ENCODE results near the gene PCDHB13. TPM values are rescaled to one million over a fixed set of nuclear protein-coding genes. Genes with fewer than 3 reads are reported as not detected.
"Not testable (repeated sequence)": the region's sequence is repeated elsewhere in the genome, so short reads cannot be mapped to it uniquely, and the experiment has no call there.

The PCDHB13 gene
- polyA plus RNA-seq (2012; ENCODE audit: missing spikeins) = not detected

DNA sequence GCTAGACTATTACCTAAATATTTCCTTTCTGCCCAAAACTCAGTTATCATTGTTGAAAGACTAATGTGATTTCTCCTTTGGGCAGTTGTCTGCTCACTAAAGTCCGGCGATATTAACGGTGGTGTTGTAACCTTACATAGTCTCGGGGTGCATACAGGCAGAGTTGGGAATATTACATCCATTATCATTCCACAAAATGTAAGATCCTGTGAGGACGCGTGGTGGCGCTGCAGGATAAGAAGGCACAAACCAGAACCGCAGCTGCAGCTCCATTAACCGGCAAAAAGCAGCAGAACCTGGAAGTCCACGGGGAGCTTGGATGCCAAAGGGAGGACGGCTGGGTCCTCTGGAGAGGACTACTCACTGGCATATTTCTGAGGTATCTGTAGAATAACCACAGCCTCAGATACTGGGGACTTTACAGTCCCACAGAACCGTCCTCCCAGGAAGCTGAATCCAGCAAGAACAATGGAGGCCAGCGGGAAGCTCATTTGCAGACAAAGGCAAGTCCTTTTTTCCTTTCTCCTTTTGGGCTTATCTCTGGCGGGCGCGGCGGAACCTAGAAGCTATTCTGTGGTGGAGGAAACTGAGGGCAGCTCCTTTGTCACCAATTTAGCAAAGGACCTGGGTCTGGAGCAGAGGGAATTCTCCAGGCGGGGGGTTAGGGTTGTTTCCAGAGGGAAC, at the start of gene PCDHB13:
PCDHB13 (plus strand) TSS at position 264 of the 684 bp plus-strand sequence; CDS start at position 469, 205 bp downstream.
- DNase-seq (ENCODE audit: insufficient read length); FAIRE-seq: not testable (repeated sequence)

DNA sequence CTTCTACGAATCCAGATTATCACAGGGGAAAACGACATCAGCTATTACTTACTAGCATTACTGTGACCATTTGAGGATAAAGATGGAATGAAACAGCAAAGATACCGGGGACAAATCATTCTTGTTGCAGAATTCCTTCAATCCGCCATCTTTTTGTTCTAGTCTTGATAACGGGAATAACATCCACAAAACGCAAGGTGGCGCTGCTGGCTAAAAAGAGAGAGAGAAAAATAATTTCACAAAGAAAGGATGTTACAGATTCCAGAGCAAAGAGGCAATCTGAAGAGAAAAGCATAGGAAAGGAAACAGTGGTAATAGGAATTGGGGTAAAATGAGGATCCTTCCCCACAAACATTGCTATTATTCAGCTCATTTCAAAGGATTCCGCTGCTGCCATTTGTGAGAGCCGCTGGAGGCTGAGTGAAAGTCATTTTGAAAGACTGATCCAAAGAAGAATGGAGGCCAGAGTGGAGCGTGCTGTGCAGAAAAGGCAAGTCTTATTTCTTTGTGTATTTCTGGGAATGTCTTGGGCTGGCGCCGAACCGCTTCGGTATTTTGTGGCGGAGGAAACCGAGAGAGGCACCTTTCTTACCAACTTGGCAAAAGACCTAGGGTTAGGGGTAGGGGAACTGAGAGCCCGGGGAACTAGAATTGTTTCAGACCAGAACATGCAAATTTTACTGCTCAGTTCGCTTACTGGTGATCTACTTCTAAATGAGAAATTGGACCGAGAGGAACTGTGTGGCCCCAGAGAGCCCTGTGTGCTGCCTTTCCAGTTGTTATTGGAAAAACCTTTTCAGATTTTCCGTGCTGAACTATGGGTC, 41.1 kb upstream of the PCDHB13 start, which contains the start of gene PCDHB7:
PCDHB7 (plus strand) TSS at position 264 of the 824 bp plus-strand sequence; CDS start at position 456, 192 bp downstream.
- no peak for TF ChIP-seq POLR2AphosphoS5 (IDR thresholded peaks at IDR 0.05; ENCODE audit: low read depth, low read length)
- no peak for TF ChIP-seq POLR2A (IDR thresholded peaks at IDR 0.05; ENCODE audit: low read depth, low read length)
- TF ChIP-seq TAF1 (IDR thresholded peaks at IDR 0.05; ENCODE audit: borderline replicate concordance, low read depth, low read length) = no peak
- no peak for DNase-seq (ENCODE audit: insufficient read length)
- FAIRE-seq = no peak

DNA sequence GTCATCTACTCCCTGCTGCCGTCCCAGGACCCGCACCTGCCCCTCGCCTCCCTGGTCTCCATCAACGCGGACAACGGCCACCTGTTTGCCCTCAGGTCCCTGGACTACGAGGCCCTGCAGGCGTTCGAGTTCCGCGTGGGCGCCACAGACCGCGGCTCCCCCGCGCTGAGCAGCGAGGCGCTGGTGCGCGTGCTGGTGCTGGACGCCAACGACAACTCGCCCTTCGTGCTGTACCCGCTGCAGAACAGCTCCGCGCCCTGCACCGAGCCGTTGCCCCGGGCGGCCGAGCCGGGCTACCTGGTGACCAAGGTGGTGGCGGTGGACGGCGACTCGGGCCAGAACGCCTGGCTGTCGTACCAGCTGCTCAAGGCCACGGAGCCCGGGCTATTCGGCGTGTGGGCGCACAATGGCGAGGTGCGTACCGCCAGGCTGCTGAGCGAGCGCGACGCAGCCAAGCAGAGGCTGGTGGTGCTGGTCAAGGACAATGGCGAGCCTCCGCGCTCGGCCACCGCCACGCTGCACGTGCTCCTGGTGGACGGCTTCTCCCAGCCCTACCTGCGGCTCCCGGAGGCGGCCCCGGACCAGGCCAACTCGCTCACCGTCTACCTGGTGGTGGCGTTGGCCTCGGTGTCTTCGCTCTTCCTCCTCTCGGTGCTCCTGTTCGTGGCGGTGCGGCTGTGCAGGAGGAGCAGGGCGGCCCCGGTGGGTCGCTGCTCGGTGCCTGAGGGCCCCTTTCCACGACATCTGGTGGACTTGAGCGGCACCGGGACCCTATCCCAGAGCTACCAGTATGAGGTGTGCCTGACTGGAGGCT, 39.2 kb upstream of the PCDHB13 start:
- not testable (repeated sequence) for DNase-seq (ENCODE audit: insufficient read length); FAIRE-seq

DNA sequence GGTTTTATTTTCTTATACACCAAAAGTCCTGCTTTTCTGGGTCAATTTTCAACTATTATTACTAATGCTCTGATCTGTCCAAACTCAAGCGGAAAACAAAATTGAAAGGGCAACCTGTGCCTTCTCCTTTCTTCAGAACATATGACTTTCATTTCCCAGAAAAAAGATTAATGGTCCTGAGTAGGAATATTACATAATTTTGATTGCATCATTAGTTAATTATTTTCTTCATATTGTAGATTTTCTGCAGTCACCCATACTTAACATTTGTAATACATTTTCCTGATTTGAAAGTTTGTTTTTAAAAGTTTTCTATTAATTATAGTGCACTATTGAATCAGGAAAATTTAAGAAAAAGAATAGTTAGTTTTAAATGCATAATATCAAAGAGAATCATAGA, 37.8 kb upstream of the PCDHB13 start:
- FAIRE-seq (no peak), DNase-seq (ENCODE audit: insufficient read length) (no peak)
- TF ChIP-seq TAF1 (IDR thresholded peaks at IDR 0.05; ENCODE audit: borderline replicate concordance, low read depth, low read length) = no peak
- no peak for TF ChIP-seq POLR2AphosphoS5 (IDR thresholded peaks at IDR 0.05; ENCODE audit: low read depth, low read length)
- TF ChIP-seq POLR2A (IDR thresholded peaks at IDR 0.05; ENCODE audit: low read depth, low read length) = no peak

DNA sequence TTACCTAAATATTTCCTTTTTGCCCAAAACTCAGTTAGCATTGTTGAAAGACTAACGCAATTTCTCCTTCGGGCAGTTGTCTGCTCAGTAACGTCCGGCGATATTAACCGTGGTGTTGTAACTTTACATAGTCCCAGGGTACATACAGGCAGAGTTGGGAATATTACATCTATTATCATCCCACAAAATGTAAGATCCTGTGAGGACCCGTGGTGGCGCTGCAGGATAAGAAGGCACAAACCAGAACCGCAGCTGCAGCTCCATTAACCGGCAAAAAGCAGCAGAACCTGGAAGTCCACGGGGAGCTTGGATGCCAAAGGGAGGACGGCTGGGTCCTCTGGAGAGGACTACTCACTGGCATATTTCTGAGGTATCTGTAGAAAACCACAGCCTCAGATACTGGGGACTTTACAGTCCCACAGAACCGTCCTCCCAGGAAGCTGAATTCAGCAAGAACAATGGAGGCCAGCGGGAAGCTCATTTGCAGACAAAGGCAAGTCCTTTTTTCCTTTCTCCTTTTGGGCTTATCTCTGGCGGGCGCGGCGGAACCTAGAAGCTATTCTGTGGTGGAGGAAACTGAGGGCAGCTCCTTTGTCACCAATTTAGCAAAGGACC, 36.0 kb upstream of the PCDHB13 start, which contains the start of gene PCDHB8:
PCDHB8 (plus strand) TSS at position 214 of the 615 bp plus-strand sequence; CDS start at position 459, 245 bp downstream.
- DNase-seq (ENCODE audit: insufficient read length) = not testable (repeated sequence)
- peak; percentile 24 for FAIRE-seq

DNA sequence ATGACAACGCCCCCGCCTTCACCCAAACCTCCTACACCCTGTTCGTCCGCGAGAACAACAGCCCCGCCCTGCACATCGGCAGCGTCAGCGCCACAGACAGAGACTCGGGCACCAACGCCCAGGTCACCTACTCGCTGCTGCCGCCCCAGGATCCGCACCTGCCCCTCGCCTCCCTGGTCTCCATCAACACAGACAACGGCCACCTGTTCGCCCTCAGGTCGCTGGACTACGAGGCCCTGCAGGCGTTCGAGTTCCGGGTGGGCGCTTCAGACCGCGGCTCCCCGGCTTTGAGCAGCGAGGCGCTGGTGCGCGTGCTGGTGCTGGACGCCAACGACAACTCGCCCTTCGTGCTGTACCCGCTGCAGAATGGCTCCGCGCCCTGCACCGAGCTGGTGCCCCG, 34.3 kb upstream of the PCDHB13 start:
- FAIRE-seq; DNase-seq (ENCODE audit: insufficient read length): not testable (repeated sequence)

DNA sequence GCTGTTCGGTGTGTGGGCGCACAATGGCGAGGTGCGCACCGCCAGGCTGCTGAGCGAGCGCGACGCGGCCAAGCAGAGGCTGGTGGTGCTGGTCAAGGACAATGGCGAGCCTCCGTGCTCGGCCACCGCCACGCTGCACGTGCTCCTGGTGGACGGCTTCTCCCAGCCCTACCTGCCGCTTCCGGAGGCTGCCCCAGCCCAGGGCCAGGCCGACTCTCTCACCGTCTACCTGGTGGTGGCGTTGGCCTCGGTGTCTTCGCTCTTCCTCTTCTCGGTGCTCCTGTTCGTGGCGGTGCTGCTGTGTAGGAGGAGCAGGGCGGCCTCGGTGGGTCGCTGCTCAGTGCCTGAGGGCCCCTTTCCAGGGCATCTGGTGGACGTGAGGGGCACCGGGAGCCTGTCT, 33.8 kb upstream of the PCDHB13 start:
- not testable (repeated sequence) for DNase-seq (ENCODE audit: insufficient read length); FAIRE-seq

DNA sequence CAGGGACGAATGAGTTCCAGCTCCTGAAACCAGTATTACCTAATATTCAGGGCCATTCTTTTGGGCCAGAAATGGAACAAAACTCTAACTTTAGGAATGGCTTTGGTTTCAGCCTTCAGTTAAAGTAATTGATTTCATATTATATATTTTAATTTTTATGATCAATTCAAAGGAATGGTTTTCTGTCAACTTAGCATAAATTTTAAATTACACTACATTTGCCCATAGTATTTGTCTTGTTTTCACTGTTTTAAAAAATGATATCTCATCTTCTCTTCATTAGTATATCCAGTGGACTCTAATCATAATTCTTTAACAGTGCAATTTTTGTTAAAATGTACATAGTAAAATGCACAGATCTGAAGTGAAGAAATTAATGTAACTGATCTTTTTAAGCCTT, 33.4 kb upstream of the PCDHB13 start:
- no peak for DNase-seq (ENCODE audit: insufficient read length)
- FAIRE-seq = no peak
- TF ChIP-seq TAF1 (IDR thresholded peaks at IDR 0.05; ENCODE audit: borderline replicate concordance, low read depth, low read length) = no peak
- no peak for TF ChIP-seq POLR2A (IDR thresholded peaks at IDR 0.05; ENCODE audit: low read depth, low read length)
- TF ChIP-seq POLR2AphosphoS5 (IDR thresholded peaks at IDR 0.05; ENCODE audit: low read depth, low read length) = no peak

DNA sequence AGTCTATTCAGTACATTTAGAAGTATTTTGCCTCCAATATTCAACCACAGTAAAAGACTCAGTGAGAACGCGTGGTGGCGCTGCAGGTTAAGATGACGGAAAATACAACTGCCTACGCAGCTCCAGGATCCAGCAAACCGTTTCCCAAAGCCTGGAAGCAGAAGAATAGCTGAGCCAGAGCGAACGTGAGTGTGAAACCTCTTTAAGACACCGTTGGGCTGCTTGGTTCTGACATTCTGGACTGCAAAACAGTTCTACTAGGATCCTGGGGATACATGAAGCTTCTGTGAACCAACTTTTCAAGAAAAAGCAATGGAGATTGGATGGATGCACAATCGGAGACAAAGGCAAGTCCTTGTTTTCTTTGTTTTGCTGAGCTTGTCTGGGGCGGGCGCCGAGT, 31.5 kb upstream of the PCDHB13 start, which contains the start of gene PCDHB16:
PCDHB16 (plus strand) TSS at position 140 of the 400 bp plus-strand sequence; CDS start at position 313, 173 bp downstream.
- TF ChIP-seq POLR2AphosphoS5 (IDR thresholded peaks at IDR 0.05; ENCODE audit: low read depth, low read length) = no peak
- TF ChIP-seq POLR2A (IDR thresholded peaks at IDR 0.05; ENCODE audit: low read depth, low read length) = no peak
- no peak for TF ChIP-seq TAF1 (IDR thresholded peaks at IDR 0.05; ENCODE audit: borderline replicate concordance, low read depth, low read length)
- DNase-seq (ENCODE audit: insufficient read length) (no peak), FAIRE-seq (no peak)

DNA sequence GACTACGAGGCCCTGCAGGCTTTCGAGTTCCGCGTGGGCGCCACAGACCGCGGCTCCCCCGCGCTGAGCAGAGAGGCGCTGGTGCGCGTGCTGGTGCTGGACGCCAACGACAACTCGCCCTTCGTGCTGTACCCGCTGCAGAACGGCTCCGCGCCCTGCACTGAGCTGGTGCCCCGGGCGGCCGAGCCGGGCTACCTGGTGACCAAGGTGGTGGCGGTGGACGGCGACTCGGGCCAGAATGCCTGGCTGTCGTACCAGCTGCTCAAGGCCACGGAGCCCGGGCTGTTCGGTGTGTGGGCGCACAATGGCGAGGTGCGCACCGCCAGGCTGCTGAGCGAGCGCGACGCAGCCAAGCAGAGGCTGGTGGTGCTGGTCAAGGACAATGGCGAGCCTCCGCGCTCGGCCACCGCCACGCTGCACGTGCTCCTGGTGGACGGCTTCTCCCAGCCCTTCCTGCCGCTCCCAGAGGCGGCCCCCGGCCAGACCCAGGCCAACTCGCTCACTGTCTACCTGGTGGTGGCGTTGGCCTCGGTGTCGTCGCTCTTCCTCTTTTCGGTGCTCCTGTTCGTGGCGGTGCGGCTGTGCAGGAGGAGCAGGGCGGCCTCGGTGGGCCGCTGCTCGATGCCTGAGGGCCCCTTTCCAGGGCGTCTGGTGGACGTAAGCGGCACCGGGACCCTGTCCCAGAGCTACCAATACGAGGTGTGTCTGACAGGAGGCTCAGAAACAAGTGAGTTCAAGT, 29.4 kb upstream of the PCDHB13 start:
- FAIRE-seq; DNase-seq (ENCODE audit: insufficient read length): not testable (repeated sequence)

DNA sequence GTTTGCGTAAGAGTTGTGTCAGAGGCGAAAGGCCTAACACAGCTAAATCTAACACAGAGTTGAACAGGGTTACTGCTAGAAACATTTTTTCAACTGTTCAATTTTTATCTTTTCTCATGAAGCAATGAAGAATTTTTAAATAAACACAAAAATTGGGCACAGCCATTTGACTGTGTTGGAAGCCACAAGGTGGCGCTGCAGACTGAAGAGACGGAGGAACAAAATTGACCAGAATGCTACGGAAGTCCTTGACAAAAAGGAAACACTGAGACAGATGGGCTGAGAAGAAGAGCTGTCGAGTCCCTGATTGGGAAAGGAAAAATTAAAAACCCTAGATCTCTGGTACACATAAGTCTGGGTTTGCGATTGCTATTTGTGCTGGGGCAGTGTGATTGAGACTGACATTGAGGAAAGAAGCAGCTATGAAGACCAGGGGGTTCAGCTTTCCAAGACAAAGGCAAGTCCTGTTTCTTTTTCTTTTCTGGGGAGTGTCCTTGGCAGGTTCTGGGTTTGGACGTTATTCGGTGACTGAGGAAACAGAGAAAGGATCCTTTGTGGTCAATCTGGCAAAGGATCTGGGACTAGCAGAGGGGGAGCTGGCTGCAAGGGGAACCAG, 26.7 kb upstream of the PCDHB13 start, which contains the start of gene PCDHB9:
PCDHB9 (plus strand) TSS at position 265 of the 616 bp plus-strand sequence; CDS start at position 423, 158 bp downstream.
- FAIRE-seq (no peak), DNase-seq (ENCODE audit: insufficient read length) (no peak)
- TF ChIP-seq POLR2AphosphoS5 (IDR thresholded peaks at IDR 0.05; ENCODE audit: low read depth, low read length) = no peak
- TF ChIP-seq POLR2A (IDR thresholded peaks at IDR 0.05; ENCODE audit: low read depth, low read length) = no peak
- TF ChIP-seq TAF1 (IDR thresholded peaks at IDR 0.05; ENCODE audit: borderline replicate concordance, low read depth, low read length) = no peak

DNA sequence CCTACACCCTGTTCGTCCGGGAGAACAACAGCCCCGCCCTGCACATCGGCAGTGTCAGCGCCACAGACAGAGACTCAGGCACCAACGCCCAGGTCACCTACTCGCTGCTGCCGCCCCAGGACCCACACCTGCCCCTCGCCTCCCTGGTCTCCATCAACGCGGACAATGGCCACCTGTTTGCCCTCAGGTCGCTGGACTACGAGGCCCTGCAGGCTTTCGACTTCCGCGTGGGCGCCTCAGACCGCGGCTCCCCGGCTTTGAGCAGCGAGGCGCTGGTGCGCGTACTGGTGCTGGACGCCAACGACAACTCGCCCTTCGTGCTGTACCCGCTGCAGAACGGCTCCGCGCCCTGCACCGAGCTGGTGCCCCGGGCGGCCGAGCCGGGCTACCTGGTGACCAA, 25.0 kb upstream of the PCDHB13 start:
- DNase-seq (ENCODE audit: insufficient read length) = not testable (repeated sequence)

DNA sequence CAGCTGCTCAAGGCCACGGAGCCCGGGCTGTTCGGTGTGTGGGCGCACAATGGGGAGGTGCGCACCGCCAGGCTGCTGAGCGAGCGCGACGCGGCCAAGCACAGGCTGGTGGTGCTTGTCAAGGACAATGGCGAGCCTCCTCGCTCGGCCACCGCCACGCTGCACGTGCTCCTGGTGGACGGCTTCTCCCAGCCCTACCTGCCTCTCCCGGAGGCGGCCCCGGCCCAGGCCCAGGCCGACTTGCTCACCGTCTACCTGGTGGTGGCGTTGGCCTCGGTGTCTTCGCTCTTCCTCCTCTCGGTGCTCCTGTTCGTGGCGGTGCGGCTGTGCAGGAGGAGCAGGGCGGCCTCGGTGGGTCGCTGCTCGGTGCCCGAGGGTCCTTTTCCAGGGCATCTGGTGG, 24.6 kb upstream of the PCDHB13 start:
- not testable (repeated sequence) for FAIRE-seq; DNase-seq (ENCODE audit: insufficient read length)

More for the DNA sequence above, 25.0 kb upstream of the PCDHB13 start:
- FAIRE-seq = not testable (repeated sequence)
